GM12801 (cell line): ENCODE data around the gene STXBP6.

ENCODE experiments used
- CTCF ChIP-seq: IDR thresholded peaks from one replicate; pipeline ENCODE4 v1.5.1; 2011; ENCODE audit warnings: control low read depth; ENCODE audit not compliant: insufficient read length; ENCODE audit errors: extremely low read depth

Gene STXBP6

GRCh38 chr14:25034803-25035681 is 14.9 kb downstream of the STXBP6 start:
- TF ChIP-seq CTCF, result no peak

- TF ChIP-seq CTCF, result no peak
These were observed 16.6 kb downstream of the STXBP6 start for GRCh38 chr14:25033358-25033757.

- TF ChIP-seq CTCF, result no peak
These were observed 17.7 kb downstream of the STXBP6 start for GRCh38 chr14:25032092-25032784.

- no peak for TF ChIP-seq CTCF
These were observed 23.3 kb downstream of the STXBP6 start for GRCh38 chr14:25026476-25027137.

GRCh38 chr14:25019892-25020291 is 30.1 kb downstream of the STXBP6 start:
- TF ChIP-seq CTCF, result no peak

- TF ChIP-seq CTCF, result no peak
These were observed 32.4 kb downstream of the STXBP6 start for GRCh38 chr14:25017562-25017961.

- no peak for TF ChIP-seq CTCF
These were observed 34.2 kb downstream of the STXBP6 start for GRCh38 chr14:25015761-25016160.
